Activated effector memory CD4-positive, alpha-beta T cell treated with anti-CD3 and anti-CD28 coated beads, Interleukin-2, amount 50 U/mL, for 16 hours (primary cell): ENCODE data around the gene ZNF718.
"Not testable (repeated sequence)": the region's sequence is repeated elsewhere in the genome, so short reads cannot be mapped to it uniquely, and the experiment has no call there.

Experiments
- DNase-seq: peaks from one replicate; pipeline ENCODE4 v3.0.0-alpha.2; 2020

Gene ZNF718

GRCh38 chr4:124275-125081 lies at the start of gene ZNF718:
Gene ZNF718, plus strand, starts transcription at chr4:124501. Its CDS starts 170 bp downstream, at chr4:124671.
- DNase-seq = peak; percentile 95

- no peak for DNase-seq
Measured at GRCh38 chr4:85951-86350, 38.4 kb upstream of the ZNF718 start.

DNA sequence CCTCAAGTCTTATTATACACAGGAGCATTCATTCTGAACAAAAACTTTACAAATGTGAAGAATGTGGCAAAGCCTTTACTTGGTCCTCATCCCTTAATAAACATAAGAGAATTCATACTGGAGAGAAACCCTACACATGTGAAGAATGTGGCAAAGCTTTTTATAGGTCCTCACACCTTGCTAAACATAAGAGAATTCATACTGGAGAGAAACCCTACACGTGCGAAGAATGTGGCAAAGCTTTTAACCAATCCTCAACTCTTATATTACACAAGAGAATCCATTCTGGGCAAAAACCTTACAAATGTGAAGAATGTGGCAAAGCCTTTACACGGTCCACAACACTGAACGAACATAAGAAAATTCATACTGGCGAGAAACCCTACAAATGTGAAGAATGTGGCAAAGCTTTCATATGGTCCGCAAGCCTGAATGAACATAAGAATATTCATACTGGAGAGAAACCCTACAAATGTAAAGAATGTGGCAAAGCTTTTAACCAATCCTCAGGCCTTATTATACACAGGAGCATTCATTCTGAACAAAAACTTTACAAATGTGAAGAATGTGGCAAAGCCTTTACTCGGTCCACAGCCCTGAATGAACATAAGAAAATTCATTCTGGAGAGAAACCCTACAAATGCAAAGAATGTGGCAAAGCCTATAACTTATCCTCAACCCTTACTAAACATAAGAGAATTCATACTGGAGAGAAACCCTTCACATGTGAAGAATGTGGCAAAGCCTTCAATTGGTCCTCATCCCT lies 37.6 kb upstream of the ZNF718 start:
- DNase-seq = not testable (repeated sequence)

DNA sequence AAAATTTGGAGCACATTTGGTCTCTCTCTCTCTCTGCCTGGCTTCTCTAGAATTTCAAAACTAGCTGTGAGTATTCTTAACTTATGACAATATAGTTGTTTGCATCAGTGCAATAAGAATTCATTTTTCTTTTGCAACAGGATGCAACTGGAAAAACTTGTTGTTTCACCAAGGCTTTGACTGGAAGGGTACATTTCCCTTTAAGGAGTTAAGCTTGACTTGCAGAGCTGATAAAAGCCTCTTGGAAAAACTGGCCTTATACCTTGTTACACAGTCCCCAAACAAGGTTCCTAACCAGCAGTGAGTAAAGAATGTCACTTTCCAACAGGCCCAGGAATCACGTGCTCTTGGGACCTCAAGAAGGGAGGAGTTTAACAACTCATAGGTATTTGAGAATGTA lies 25.9 kb upstream of the ZNF718 start:
- DNase-seq = no peak

DNA sequence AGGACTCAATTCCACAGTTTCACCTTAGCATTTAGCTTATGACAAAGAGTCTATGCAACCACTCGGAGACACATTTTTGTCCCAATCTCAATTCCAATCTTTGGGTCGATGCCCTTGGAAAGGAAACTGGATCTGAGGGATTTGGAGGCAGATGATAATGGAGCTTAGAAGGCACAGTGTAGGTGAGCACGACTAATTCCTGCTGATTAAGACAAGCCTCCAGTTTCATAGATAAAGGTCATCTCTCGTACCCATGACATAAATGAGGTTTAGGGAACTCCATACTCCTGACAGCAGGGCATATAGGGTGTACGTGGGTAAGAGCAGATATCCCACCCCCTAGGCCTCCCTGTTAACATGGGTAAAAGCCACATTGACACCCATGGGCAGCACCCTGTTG lies 24.4 kb upstream of the ZNF718 start:
- DNase-seq = no peak

DNA sequence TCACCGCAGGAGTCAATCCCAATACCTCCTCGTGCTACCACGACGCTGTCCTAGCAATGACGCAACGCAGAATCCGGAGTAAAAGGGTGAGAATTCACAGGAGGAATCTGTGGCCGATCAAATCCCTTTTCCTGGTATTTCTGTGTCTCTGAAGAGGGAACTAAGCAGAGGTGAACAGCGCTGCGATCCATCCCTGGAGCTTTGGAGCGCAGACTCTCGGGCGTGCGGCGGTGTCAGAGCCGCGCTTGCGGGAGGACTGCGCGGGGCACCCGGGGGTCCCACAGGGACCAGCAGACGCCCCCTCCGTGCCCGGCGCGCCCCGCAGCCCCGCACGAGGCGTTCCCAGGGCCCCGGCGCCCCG lies 17.2 kb upstream of the ZNF718 start:
- no peak for DNase-seq

DNA sequence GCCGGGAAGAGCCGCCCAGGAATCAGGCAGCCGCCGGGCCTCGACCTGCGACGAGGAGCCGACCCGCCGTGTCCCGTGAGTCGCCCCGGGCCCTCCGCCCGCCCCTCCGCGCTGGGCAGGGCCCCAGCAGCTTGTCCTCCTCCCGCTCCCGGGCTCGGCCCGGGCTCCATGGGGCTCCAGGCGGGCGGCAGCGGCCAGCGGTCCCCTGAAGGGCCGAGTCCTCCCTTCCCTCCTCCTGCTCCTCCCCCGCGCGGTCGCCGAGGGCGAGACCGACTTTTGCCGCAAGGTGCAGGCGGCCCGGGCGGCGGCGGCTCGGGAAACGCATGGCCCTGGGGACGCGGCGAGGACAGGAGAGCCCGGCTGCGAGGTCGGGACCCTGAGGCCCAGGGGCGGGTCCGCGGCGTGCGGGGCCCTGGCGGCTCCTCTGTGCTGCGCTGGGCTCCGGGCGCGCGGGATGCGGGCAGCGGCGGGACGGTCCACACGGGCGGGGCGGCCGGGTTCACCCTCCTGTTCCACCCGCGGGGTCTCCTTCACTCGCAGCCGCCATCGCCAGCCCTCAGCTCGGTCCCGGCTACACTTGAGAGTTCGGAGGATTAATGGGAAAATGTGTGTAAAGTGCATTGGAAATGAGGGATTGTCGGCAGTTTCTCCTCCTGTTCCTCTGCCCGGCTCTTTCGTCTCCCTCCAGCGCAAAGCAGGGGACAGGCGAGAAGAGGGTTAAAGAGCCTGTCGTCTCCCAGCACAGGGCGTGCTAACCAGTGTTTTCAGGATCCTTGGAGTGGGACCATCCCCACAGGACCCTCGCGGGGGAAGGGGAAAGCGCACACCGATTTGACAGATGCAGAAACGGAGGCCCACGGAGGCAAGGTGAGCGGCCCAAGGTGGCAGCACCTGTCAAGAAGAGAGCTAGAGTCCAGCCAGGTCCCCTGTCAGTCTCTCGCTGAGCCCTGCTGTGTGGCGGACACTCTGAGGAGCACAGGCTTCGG lies 16.6 kb upstream of the ZNF718 start:
- no peak for DNase-seq

DNA sequence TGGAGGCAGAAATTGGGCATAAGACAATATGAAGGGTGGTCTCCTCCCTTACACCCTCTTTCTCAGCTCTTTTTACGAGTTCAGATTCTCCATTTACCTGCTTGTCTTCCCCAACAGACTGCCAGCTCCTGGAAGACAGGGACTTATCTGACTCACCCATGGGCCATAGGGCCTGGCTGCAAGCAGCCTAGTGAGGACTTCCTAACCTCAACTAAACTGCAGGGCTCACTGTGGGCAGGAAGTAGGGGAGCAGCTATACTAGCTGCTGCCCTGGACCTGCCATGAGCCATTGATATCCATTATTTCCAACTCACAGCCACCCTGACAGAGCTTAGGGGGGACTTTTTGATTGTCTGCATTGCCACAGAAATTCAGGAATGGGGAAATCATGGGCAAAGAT lies 11.5 kb upstream of the ZNF718 start:
- no peak for DNase-seq

DNA sequence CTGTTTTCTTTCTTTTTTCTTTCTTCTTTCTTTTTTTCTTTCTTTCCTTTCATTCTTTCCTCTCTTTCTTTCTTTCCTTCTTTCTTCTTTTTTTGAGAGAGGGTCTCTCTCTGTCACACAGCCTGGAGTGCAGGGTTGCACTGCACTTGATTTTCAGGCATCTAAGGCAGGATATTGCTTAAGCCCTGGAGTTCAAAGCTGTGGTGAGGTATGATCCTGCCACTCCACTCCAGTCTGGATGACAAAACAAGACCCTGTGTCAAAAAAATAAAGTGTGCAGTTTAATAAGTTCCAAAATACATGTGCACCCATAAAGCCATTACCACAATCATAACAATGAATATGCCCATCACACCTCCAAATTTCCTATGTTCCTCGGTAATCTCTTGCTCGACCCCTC lies 10.6 kb upstream of the ZNF718 start:
- DNase-seq = no peak

GRCh38 chr4:114149-114548 lies 10.2 kb upstream of the ZNF718 start:
- no peak for DNase-seq

DNA sequence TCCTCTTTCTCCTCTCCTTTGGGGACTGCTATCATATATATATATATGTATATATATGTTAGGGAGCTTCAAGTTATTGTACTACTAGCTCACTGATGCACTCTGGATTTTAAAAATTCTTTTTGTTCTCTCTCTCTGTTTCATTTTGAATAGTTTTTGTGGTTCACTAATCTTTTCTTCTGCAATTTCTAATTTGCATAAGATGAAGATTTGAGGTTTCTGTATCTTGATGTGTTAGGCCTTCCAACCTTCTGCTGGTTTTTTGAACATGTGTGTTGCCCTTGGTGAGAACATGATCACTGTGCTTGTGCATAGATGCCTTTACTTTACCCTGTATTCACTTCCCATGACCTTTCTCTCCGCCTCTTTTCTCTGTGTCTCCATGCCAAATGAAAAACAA lies 7.8 kb upstream of the ZNF718 start:
- DNase-seq = no peak

- DNase-seq = no peak
Measured at GRCh38 chr4:120616-121015, 3.7 kb upstream of the ZNF718 start.

DNA sequence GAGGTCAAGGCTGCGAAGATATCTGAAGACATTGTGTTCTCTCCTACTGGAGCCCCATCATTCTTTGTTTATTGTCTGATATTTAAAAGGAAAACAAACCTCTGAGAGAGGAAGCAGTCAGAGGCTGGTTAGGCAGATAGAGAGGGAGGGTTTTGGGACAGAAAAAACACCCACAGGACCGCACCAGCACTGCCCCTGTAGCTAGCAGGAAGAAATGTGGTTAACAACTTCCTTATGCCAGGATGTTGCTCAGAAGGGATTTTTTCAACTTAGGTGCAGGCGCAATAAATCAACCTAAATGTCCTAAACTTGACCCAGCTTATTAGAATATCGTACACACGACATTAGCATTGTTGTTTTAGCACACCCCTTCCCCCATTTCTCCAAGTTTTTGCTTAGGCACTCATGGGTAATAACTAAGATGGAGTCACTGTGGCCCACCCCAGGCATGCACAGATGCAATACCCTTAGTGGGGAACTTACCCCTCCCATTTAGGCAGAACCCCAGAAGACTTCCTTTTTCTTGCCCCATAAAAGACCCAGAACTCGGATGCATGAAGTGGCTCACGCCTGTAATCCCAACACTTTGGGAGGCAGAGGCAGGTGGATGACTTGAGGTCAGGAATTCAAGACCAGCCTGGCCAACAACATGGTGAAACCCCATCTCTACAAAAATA lies 2.8 kb upstream of the ZNF718 start:
- DNase-seq = peak; percentile 65

DNA sequence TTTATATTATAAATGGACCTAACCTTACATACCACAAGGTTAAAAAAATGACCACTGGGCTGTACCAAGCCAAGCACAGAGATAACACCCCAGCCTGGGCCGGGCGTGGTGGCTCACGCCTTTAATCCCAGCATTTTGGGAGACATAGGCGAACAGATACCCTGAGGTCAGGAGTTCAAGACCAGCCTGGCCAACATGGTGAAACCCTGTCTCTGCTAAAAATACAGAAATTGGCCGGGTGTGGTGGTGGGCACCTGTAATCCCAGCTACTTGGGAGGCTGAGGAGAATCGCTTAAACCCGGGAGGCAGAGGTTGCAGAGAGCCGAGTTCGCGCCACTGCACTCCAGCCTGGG lies 403 bp upstream of the ZNF718 start:
- DNase-seq = not testable (repeated sequence)

GRCh38 chr4:125091-125771 lies 930 bp downstream of the ZNF718 start:
- DNase-seq = peak; percentile 64

- DNase-seq = no peak
Measured at GRCh38 chr4:125833-126232, 1.5 kb downstream of the ZNF718 start.

GRCh38 chr4:132483-132882 lies 8.2 kb downstream of the ZNF718 start:
- DNase-seq = no peak

DNA sequence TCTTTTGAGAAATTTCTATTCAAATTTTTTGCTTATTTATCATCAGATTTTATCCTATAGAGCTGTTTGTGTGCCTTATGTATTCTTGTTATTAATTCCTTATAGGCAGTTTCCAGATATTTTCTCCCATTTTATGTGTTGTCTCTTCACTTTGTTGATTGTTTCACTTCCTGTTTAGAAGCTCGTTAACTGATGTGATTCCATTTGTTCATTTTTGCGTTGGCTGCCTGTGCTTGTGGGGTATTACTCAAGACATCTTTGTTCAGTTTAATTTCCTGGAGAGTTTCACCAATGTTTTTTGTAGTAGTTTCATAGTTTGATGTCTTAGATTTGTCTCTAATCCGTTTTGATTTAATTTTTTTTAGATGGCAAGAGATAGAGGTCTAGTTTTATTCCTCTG lies 14.6 kb downstream of the ZNF718 start:
- no peak for DNase-seq

GRCh38 chr4:139691-140090 lies 15.4 kb downstream of the ZNF718 start:
- no peak for DNase-seq

DNA sequence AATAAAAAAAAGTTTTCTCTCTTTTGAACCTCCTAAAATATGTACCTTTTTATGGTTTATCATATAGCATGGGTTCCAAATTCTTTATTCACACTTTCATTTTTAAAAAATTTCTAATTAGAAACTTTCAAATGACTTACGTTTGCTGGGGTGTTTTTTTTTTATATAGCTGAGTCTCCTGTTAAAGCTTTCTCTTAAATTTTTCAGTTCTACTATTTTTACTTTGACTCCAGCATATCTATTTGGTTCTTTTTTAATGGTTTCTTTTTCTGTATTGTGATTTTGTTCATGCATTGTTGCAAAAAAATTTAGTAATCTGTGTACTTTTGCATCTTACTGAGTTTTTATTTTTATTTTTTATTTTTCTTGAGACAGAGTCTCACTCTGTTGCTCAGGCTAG lies 22.3 kb downstream of the ZNF718 start:
- no peak for DNase-seq

GRCh38 chr4:147233-147632 lies 22.9 kb downstream of the ZNF718 start:
- DNase-seq = no peak
